Fibroblast of mammary gland (primary cell): Measurements from ENCODE around the gene PKP1.
A peak's percentile ranks its signal among the peaks of the same experiment; 100 is the strongest.

Experiments used
- DNase-seq: peaks from one replicate; pipeline ENCODE4 v3.0.0-alpha.2; 2010; ENCODE audit warnings: low read depth
- H3K4me3 ChIP-seq: 2 replicates; pipeline ENCODE4 v1.5.1; 2011; ENCODE audit warnings: low read depth, mild to moderate bottlenecking, low read length, moderate library complexity; ENCODE audit not compliant: control insufficient read depth
- TF ChIP-seq, protein P1 (sequence below): conservative IDR thresholded peaks from 2 replicates; pipeline ENCODE4 v1.5.1; 2011; ENCODE audit warnings: low read depth, low read length, inconsistent platforms; ENCODE audit not compliant: control insufficient read depth, insufficient read depth

The PKP1 gene

DNA sequence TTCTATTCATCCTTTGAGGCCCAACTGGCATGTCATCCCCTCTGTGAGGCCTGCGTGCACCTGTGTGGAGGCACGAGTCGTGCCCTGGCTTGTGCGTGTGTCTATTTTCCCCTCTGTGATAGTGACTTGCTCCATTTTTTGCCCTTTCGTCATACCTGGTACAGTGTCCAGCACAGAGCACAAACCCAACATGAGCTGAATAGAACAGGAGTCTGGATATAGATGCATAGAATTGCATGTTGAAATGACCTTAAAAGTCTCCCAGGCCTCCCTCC lies 61.7 kb downstream of the PKP1 start:
- H3K4me3 ChIP-seq: no peak overlapping the region
- no peak for DNase-seq
- TF ChIP-seq, protein P1, sequence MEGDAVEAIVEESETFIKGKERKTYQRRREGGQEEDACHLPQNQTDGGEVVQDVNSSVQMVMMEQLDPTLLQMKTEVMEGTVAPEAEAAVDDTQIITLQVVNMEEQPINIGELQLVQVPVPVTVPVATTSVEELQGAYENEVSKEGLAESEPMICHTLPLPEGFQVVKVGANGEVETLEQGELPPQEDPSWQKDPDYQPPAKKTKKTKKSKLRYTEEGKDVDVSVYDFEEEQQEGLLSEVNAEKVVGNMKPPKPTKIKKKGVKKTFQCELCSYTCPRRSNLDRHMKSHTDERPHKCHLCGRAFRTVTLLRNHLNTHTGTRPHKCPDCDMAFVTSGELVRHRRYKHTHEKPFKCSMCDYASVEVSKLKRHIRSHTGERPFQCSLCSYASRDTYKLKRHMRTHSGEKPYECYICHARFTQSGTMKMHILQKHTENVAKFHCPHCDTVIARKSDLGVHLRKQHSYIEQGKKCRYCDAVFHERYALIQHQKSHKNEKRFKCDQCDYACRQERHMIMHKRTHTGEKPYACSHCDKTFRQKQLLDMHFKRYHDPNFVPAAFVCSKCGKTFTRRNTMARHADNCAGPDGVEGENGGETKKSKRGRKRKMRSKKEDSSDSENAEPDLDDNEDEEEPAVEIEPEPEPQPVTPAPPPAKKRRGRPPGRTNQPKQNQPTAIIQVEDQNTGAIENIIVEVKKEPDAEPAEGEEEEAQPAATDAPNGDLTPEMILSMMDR: no peak

DNA sequence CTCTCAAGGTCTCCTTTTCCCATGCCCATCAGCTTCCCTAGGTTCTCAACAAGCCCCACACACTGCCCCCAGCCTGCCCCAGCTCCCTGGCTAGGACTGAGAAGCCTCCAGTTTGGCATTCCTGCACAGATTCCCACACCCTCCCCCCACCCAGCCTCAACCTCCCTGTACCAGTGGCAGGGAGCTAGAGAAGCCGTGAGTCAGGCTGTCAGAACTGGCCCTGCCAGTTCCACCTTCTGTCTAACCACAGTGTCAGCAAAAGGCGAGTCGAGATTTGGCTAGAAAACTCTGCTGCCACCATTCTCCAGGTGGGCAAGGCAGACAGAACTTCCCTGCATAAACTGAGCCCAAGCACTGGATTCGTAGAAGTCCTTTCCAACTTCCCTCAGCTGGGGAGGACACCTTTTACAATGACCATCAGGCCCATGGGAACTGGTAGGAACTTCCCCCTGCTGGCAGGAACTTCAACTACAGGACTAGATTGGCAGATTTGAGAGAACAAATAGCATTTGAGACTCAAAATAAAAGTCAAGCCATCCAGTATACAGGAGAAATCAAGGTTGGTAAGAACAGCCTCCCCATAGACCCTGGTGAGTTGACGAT lies 63.1 kb downstream of the PKP1 start:
- H3K4me3 ChIP-seq: no peak overlapping the region
- DNase-seq: peak; percentile 61
- TF ChIP-seq, protein P1: peak; percentile 73

DNA sequence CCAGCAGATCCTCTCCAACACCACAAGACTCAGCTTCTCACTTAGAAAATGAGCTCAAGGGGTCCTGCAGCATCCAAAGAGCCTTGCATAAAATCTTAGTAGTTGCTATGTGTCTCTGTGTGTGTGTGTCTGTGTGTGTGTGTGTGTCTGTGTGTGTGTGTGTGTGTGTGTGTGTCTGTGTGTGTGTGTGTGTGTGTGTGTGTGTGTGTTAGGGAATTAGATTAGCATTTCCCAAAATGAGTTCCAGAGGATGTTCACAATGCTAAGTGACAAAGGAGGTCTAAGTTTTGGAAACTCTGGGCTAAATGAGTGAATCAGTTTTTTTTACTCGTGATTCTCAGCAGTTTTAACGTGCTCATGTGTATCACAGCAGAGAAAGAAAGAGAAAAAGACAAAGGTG lies 63.7 kb downstream of the PKP1 start:
- no peak overlapping the region for H3K4me3 ChIP-seq
- DNase-seq: no peak
- TF ChIP-seq, protein P1: no peak

DNA sequence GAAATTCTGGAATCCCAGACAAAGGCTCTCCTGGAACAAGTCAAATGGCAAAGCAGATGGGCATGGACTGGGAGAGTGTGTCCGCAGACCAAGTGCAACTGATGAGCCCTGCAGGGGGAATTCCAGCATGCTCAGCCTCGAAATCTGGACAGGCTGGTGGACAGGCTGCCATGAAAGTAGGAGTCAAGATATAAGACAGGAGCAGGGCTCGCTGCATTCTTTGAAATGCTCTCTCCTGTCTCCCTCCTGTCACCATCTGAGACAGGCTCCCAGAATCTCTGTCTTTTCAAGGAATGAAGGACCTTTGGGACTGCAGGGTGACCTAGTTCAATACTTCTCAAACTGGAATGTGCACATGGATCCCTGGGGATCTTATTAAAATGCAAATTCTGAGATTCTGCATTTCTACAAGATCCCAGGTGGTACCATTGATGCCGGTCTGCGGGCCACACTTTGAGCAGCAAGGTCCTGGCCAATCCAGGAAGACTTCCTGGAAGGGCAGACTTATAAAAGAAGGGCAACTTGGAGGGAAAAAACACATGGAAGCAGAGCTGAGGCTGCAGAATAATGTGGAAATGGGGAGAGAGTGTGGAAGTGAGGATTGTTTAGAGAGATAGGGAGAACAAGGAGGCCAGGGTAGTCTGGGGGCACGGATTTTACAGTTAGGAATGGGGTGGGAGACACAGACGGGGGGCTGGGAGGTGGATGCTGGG lies 64.3 kb downstream of the PKP1 start:
- no peak for DNase-seq
- no peak overlapping the region for H3K4me3 ChIP-seq
- TF ChIP-seq, protein P1: no peak

DNA sequence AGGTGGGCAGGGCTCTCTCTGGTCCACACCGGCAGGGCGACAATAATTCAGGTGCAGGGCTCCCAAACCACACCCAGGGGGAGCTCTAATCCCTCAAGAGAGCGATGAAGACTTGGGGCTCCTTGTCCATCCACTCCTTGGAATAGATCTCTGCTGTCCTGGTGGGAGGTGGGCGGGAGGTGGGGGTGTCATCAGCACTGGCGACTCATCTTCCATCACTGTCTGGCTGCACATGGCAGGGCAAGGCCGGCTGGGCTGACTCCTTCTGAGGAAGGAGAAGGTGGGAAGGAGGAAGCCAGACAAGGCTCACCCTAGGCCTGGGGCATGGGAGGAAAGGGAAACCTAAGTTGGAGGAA lies 64.9 kb downstream of the PKP1 start:
- H3K4me3 ChIP-seq: no peak overlapping the region
- TF ChIP-seq, protein P1: peak; percentile 70
- DNase-seq: peak; percentile 65

DNA sequence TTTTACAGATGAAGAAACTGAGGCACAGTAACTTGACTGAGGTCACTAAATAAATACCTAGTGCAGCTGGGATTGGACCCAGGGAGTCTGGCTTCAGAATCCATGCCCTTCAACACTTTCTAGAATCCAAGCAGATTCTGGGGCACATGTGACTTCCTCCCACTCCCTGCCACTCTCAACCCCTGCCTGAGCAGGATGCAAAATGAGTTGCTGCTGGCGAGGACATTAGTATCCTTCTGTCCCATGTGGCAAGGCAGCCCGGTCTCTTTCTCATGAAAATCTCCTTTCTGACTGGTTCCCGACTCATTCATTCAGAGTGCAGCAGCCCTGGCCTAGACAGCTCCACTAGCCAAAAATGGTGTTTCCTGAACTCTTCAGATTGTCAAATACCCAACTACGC lies 65.8 kb downstream of the PKP1 start:
- no peak for DNase-seq
- TF ChIP-seq, protein P1: no peak

More for the DNA sequence above, 65.8 kb downstream of the PKP1 start:
- H3K4me3 ChIP-seq: no peak overlapping the region
